RWPE2 (cell line): ENCODE measurements around the gene CHST9.

ENCODE experiments used
- ATAC-seq: fragments of 200-7000 bp; cut with Tn5 transposase; 3 replicates; pipeline ENCODE4 v1.9.1; 2021; ENCODE audit warnings: low read depth
- DNase-seq: peaks from one replicate; pipeline ENCODE4 v3.0.0-alpha.2; 2020; ENCODE audit warnings: low spot score
- H3K27ac ChIP-seq: fragments of 450-650 bp; 2 replicates; pipeline ENCODE4 v1.5.1; 2017; ENCODE audit warnings: mild to moderate bottlenecking; ENCODE audit not compliant: poor library complexity, severe bottlenecking
- H3K27me3 ChIP-seq: fragments of 250-450 bp; sonication (Bioruptor Pico); 2 replicates; pipeline ENCODE4 v1.5.1; 2021; ENCODE audit warnings: mild to moderate bottlenecking, moderate library complexity; ENCODE audit not compliant: insufficient read depth, poor library complexity, severe bottlenecking
- H3K36me3 ChIP-seq: fragments of 250-450 bp; sonication (Bioruptor Pico); 2 replicates; pipeline ENCODE4 v1.5.1; 2020; ENCODE audit warnings: low read depth, mild to moderate bottlenecking, moderate library complexity
- H3K4me1 ChIP-seq: fragments of 250-450 bp; sonication (Bioruptor Pico); 2 replicates; pipeline ENCODE4 v1.5.1; 2021; ENCODE audit warnings: mild to moderate bottlenecking, moderate library complexity; ENCODE audit not compliant: insufficient read depth, poor library complexity, severe bottlenecking
- H3K4me3 ChIP-seq: fragments of 250-450 bp; sonication (Bioruptor Pico); 2 replicates; pipeline ENCODE4 v1.5.1; 2021; ENCODE audit warnings: mild to moderate bottlenecking, moderate library complexity; ENCODE audit not compliant: severe bottlenecking
- H3K9me3 ChIP-seq: fragments of 250-450 bp; sonication (Bioruptor Pico); 2 replicates; pipeline ENCODE4 v1.5.1; 2021; ENCODE audit warnings: mild to moderate bottlenecking, moderate library complexity; ENCODE audit not compliant: severe bottlenecking
- TF ChIP-seq, protein P1 (sequence below): fragments of 450-650 bp; IDR thresholded peaks from one replicate; pipeline ENCODE4 v1.5.1; 2017; ENCODE audit warnings: mild to moderate bottlenecking, moderate library complexity; ENCODE audit not compliant: poor library complexity, severe bottlenecking

The CHST9 gene

GRCh38 chr18:27225947-27226481, 40.9 kb upstream of the CHST9 start:
- ATAC-seq (no peak), DNase-seq (no peak)
- no peaks in the 10 kb centered on the region for H3K4me1 ChIP-seq
- H3K27ac ChIP-seq = no peak overlapping the region
- no peaks in the 10 kb centered on the region for H3K9me3 ChIP-seq
- TF ChIP-seq, protein P1, sequence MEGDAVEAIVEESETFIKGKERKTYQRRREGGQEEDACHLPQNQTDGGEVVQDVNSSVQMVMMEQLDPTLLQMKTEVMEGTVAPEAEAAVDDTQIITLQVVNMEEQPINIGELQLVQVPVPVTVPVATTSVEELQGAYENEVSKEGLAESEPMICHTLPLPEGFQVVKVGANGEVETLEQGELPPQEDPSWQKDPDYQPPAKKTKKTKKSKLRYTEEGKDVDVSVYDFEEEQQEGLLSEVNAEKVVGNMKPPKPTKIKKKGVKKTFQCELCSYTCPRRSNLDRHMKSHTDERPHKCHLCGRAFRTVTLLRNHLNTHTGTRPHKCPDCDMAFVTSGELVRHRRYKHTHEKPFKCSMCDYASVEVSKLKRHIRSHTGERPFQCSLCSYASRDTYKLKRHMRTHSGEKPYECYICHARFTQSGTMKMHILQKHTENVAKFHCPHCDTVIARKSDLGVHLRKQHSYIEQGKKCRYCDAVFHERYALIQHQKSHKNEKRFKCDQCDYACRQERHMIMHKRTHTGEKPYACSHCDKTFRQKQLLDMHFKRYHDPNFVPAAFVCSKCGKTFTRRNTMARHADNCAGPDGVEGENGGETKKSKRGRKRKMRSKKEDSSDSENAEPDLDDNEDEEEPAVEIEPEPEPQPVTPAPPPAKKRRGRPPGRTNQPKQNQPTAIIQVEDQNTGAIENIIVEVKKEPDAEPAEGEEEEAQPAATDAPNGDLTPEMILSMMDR = no peak
- H3K36me3 ChIP-seq = no peaks in the 10 kb centered on the region
- no peak overlapping the region for H3K4me3 ChIP-seq
- no peaks in the 10 kb centered on the region for H3K27me3 ChIP-seq

DNA sequence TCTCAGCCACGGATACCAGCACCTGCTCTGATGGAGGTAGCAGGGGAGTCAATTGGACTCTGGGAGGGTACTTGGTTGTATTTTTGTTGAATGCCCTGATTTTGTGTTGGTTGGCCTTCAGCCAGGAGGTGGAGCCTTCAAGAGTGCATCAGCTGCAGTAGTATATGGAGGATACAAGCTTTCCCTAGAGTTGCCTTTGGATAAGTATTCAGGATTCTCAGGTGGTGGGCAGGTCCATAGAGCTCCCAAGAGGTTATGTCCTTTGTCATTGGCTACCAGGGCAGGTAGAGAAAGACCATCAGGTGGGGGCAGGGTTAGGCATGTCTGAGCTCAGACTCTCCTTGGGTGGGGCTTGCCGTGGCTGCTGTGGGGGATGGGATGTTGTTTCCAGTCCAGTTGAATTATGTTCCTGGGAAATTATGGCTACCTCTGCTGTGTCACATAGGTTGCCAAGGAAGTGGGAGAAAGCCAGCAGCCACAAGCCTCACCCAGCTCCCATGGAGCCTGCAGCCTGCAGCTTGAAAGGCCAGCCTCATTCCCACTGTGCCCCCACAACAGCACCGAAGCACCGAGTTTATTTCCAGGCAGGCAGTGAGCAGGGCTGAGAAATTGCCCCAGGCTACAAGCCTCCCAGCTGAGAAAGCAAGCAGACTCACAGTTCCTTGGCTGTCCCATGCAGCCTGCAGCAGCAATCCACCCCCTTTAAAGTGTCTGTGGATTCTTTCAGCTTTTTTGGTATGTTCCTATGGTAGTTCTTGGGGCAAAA, 38.6 kb upstream of the CHST9 start:
- Histone ChIP-seq H3K9me3 (no peaks in the 10 kb centered on the region), H3K36me3 (no peaks in the 10 kb centered on the region), H3K4me3 (no peak overlapping the region), H3K27me3 (no peaks in the 10 kb centered on the region), H3K4me1 (no peaks in the 10 kb centered on the region), H3K27ac (no peak overlapping the region)
- no peak for DNase-seq
- TF ChIP-seq, protein P1 = no peak
- no peak for ATAC-seq

- ATAC-seq (peak; percentile 78), DNase-seq (no peak)
- H3K4me1 ChIP-seq = peaks cover 8% of the 10 kb centered on the region
- no peaks in the 10 kb centered on the region for H3K36me3 ChIP-seq
- H3K27me3 ChIP-seq = no peaks in the 10 kb centered on the region
- H3K9me3 ChIP-seq = no peaks in the 10 kb centered on the region
- TF ChIP-seq, protein P1 = no peak
- H3K27ac ChIP-seq = no peak overlapping the region
- no peak overlapping the region for H3K4me3 ChIP-seq
Observed at GRCh38 chr18:27214831-27215230, 29.7 kb upstream of the CHST9 start.

GRCh38 chr18:27213123-27213717, 28.1 kb upstream of the CHST9 start:
- no peaks in the 10 kb centered on the region for H3K9me3 ChIP-seq
- no peaks in the 10 kb centered on the region for H3K36me3 ChIP-seq
- H3K4me3 ChIP-seq = no peak overlapping the region
- TF ChIP-seq, protein P1 = no peak
- no peak overlapping the region for H3K27ac ChIP-seq
- no peaks in the 10 kb centered on the region for H3K27me3 ChIP-seq
- no peak for ATAC-seq
- no peak for DNase-seq
- H3K4me1 ChIP-seq = peaks cover 8% of the 10 kb centered on the region

- no peak for ATAC-seq
- TF ChIP-seq, protein P1 = no peak
Observed at GRCh38 chr18:27211569-27211968, 26.5 kb upstream of the CHST9 start.

More at GRCh38 chr18:27211569-27211968, 26.5 kb upstream of the CHST9 start:
- H3K4me3 ChIP-seq = no peak overlapping the region
- DNase-seq = no peak
- H3K4me1 ChIP-seq = peaks cover 8% of the 10 kb centered on the region
- no peaks in the 10 kb centered on the region for H3K27me3 ChIP-seq
- no peak overlapping the region for H3K27ac ChIP-seq
- no peaks in the 10 kb centered on the region for H3K9me3 ChIP-seq
- no peaks in the 10 kb centered on the region for H3K36me3 ChIP-seq
